HG03354 (cell line): ENCODE measurements around the gene SHD.
"Not testable (repeated sequence)": the region's sequence is repeated elsewhere in the genome, so short reads cannot be mapped to it uniquely, and the experiment has no call there.

Source experiments
- ATAC-seq: cut with Tn5 transposase; IDR thresholded peaks from one replicate; pipeline ENCODE4 v1.9.1; 2021; ENCODE audit warnings: mild to moderate bottlenecking; ENCODE audit not compliant: unreplicated experiment, poor library complexity, severe bottlenecking

The SHD gene

DNA sequence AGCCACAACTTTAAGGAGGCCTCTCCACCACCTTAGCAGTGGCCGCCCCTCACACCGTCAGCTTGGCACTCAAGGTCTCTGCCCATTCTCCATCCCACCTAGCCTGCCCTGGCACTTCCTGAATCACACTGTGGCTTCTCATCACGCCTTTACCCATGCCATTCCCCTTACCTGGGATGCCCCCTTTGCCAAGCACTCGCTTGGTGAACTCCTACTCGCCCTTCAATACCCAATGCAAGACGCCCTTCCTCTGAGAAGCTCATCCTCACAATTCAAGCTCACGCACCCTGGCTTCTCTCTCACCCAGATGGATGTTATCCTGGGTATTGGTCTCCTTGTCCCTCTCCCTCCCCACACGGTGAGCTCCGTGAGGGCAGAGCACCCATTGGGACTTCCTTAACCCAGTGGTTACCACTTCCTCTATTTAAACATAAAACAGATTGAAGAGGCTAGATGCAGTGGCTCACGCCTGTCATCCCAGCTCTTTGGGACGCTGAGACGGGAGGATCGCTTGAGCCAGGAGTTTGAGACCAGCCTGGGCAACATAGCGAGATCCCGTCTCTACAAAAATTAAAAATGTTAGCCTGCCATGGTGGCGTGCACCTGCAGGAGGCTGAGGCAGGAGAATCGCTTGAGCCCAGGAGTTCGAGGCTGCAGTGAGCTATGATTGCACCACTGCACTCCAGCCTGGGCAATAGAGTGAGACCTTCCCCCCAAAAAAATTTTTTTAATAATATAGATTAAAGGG lies 12.6 kb upstream of the SHD start:
- no peak for ATAC-seq

GRCh38 chr19:4267101-4267900 lies 11.8 kb upstream of the SHD start:
- ATAC-seq, result no peak

- no peak for ATAC-seq
Observed at GRCh38 chr19:4267901-4268815, 10.9 kb upstream of the SHD start.

DNA sequence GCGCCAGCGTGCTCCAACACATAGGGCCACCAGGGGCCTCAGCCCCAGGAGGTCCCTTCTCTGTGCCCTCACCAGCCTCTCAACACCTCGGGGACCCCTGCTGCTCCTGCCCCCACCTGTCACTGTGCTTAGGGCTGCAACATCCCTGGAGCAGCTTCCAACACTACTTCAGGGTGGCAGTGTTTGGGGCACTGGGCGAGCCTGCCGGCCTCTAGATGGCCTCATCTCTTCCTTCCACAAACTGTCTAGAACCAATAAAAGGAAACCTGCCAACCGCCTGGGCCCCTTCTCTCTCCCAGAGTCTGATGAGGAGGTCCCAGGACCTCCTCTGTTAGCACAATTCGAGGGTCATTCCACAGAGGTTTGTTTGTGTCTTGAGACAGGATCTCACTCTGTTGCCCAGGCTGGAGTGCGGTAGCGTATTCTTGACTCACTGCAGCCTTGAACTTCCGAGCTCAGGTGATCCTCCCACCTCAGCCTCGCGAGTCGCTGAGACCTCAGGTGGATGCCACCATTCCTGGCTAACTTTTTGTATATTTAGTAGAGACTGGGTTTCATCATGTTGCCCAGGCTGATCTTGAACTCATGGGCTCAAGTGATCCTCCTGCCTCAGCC lies 10.1 kb upstream of the SHD start:
- no peak for ATAC-seq

DNA sequence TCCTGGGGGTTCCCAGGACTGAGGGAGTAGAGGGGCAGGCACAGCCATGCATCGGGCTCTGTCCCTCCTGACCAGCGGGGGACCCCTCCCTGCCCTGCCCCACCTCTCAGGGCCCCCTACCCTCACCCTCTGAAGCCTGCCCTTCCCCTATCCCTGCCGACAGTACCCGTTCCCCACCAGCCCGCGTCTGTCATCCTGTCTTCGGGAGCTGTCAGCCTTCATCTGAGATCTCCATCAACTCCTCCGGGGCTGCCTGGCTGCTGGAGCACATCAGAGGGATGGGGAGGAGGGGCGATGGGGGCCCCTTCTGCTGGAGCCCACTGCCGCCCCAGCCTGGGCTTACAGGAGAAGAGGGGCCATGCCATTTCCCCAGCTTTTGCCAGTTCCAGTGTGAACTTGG lies 6.2 kb upstream of the SHD start:
- ATAC-seq, result no peak

GRCh38 chr19:4274321-4274686 lies 4.8 kb upstream of the SHD start:
- not testable (repeated sequence) for ATAC-seq

- ATAC-seq, result no peak
Observed at GRCh38 chr19:4277191-4277696, 1.8 kb upstream of the SHD start.

DNA sequence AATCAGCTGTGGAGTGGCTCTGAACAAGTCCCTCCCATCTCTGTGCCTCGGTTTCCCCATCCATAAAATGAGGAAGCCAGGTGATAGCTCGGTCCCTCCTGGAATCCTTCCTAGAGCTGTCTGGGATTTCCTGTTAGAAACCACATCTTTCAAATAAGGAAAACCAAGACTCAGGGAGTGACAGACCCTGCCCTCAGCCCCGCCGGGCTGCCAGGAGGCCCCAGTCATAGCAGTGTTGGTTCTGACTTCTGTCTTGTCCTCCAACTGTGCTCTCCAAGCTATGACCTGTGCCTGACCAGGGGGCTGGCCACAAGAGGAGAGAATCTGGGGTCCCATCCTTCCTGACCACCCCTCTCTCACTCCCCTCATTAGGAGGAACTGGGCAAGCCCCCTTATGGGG lies 1.1 kb upstream of the SHD start:
- ATAC-seq, result no peak

DNA sequence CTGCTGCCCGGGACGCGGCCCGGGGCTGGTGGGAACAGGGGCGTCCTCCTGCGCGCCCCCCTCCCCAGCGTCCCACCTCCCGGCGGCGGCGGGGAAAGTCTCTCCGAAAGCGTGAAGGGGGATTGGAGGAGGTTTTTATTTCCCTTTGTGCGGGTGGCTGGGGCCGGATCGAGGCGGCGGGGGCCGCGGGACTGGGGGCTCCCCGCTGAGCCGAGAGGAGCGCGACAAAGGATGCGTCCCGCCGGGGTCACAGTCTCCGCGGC lies 132 bp downstream of the SHD start:
- ATAC-seq, result no peak

GRCh38 chr19:4279530-4280422 lies 710 bp downstream of the SHD start:
- no peak for ATAC-seq

- ATAC-seq, result no peak
Observed at GRCh38 chr19:4284176-4284958, 5.3 kb downstream of the SHD start.

DNA sequence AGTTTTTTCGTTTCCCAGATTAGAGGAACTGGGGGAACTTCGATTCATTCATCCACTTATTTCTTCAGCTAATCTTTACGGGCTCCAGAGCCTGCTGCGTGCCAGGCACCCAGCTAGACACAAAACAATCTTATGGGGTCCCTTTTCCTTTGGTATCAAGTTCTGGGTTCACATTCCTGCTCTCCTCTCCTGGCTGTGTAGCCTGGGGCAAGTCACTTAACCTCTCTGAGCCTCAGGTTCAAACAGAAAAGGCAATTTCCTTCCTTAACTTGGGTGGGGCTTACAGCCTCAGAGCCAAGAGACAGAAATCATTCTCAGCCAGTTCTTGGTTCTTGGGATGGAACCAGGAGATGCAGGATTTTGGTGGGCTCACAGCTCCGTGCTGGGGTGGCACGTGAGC lies 5.9 kb downstream of the SHD start:
- no peak for ATAC-seq

GRCh38 chr19:4286141-4286540 lies 7.1 kb downstream of the SHD start:
- ATAC-seq, result not testable (repeated sequence)

- no peak for ATAC-seq
Observed at GRCh38 chr19:4288091-4288777, 9.2 kb downstream of the SHD start.

GRCh38 chr19:4291184-4291732 lies 12.2 kb downstream of the SHD start:
- no peak for ATAC-seq

DNA sequence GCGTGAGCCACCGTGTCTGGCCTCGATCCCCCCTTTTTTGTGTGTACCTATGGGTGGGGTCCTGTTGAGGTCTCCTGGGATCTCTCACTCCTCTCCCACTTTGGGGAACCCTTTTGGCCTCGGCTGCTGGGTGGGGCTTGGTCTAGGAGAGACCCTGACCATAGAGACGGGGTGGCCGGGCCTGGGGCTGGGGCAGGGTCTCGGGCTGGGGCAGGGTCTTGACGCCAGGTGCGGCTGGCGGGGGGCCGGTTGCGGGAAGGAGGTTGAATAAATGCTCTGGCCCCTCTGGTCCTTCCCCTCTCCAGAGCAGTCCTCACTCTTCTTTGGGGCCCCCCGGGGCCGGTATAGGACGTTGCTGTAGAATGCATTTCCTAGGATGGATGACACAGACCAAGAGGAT lies 13.4 kb downstream of the SHD start:
- no peak for ATAC-seq

- no peak for ATAC-seq
Observed at GRCh38 chr19:4294389-4294788, 15.3 kb downstream of the SHD start.
